DND-41 (cell line): Measurements from ENCODE around the gene FAM83D.

Source experiments
- EZH2 ChIP-seq: IDR thresholded peaks from 3 replicates; pipeline ENCODE4 v1.6.1; 2012; ENCODE audit warnings: borderline replicate concordance, low read depth, mild to moderate bottlenecking, moderate library complexity, low read length, inconsistent platforms; ENCODE audit not compliant: severe bottlenecking
- TF ChIP-seq, protein P1 (sequence below): IDR thresholded peaks from 2 replicates; pipeline ENCODE4 v1.5.1; 2012; ENCODE audit warnings: borderline replicate concordance, low read length, moderate library complexity, mild to moderate bottlenecking; ENCODE audit not compliant: poor library complexity, severe bottlenecking; ENCODE audit errors: extremely low read depth

DNA sequence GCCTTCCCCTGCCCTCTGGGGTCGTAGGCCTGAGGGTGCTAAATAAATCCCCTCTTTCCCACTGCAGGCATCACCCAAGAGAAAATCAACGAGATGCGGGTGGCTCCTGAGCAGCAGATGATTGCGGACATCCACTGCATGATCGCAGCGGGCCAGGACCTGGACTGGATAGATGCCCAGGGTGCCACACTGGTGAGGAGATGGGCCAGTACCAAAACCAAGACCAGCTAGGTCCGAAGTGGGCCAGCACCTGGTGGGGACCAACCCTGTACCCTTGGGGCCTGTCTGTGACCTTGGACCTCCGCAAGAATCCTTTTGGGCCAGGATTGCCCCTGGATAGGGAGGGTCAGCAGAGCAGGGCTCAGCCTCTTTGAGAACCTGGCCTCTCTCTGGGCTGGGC, 23.6 kb upstream of the FAM83D start:
- no peak for TF ChIP-seq EZH2
- TF ChIP-seq, protein P1, sequence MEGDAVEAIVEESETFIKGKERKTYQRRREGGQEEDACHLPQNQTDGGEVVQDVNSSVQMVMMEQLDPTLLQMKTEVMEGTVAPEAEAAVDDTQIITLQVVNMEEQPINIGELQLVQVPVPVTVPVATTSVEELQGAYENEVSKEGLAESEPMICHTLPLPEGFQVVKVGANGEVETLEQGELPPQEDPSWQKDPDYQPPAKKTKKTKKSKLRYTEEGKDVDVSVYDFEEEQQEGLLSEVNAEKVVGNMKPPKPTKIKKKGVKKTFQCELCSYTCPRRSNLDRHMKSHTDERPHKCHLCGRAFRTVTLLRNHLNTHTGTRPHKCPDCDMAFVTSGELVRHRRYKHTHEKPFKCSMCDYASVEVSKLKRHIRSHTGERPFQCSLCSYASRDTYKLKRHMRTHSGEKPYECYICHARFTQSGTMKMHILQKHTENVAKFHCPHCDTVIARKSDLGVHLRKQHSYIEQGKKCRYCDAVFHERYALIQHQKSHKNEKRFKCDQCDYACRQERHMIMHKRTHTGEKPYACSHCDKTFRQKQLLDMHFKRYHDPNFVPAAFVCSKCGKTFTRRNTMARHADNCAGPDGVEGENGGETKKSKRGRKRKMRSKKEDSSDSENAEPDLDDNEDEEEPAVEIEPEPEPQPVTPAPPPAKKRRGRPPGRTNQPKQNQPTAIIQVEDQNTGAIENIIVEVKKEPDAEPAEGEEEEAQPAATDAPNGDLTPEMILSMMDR, result no peak
